ENCODE results near the gene DCTPP1. TPM values are rescaled to one million over a fixed set of nuclear protein-coding genes. Genes with fewer than 3 reads are reported as not detected.

The DCTPP1 gene
- total and polyA plus RNA-seq, 2 experiments from 2014 or later, result 43.0 to 85.2 TPM

- no peaks in the 10 kb centered on the region for H3K4me1 ChIP-seq (ENCODE audit: low read depth)
- no peak overlapping the region for H3K4me3 ChIP-seq
- DNase-seq (ENCODE audit: low read depth in 1 of 2, low spot score in 1 of 2), result no peak
- peaks cover 3% of the 10 kb centered on the region for H3K36me3 ChIP-seq
- H3K27me3 ChIP-seq, result no peaks in the 10 kb centered on the region
- H3K9me3 ChIP-seq (ENCODE audit: low read depth), result no peaks in the 10 kb centered on the region
- TF ChIP-seq CTCF (IDR thresholded peaks at IDR 0.05; ENCODE audit: low read depth, low read length), result no peak
- no peak overlapping the region for H3K27ac ChIP-seq
These were observed 16.6 kb downstream of the DCTPP1 start for GRCh38 chr16:30413112-30413806.

GRCh38 chr16:30409125-30410060 is 20.4 kb downstream of the DCTPP1 start:
- DNase-seq (ENCODE audit: low read depth in 1 of 2, low spot score in 1 of 2), result peak; percentile 91 to 93
- peak overlapping the region; percentile 13 for H3K27ac ChIP-seq
- H3K27me3 ChIP-seq, result no peaks in the 10 kb centered on the region
- H3K4me3 ChIP-seq, result no peak overlapping the region
- no peaks in the 10 kb centered on the region for H3K9me3 ChIP-seq (ENCODE audit: low read depth)
- H3K4me1 ChIP-seq (ENCODE audit: low read depth), result no peaks in the 10 kb centered on the region
- peaks cover 3% of the 10 kb centered on the region for H3K36me3 ChIP-seq
- peak; percentile 98 for TF ChIP-seq CTCF (IDR thresholded peaks at IDR 0.05; ENCODE audit: low read depth, low read length)

GRCh38 chr16:30407804-30408534 is 21.9 kb downstream of the DCTPP1 start:
- no peak for TF ChIP-seq CTCF (IDR thresholded peaks at IDR 0.05; ENCODE audit: low read depth, low read length)
- DNase-seq (ENCODE audit: low read depth in 1 of 2, low spot score in 1 of 2), result no peak
- peak overlapping the region; percentile 66 for H3K27ac ChIP-seq

GRCh38 chr16:30407102-30407803 is 22.6 kb downstream of the DCTPP1 start, which contains the start of gene ZNF771:
ZNF771 (plus strand) TSS chr16:30407606; CDS start chr16:30408054, 448 bp downstream.
- H3K36me3 ChIP-seq, result no peaks in the 10 kb centered on the region
- H3K4me3 ChIP-seq, result peak within 1 kb of the TSS; percentile 46
- no peaks in the 10 kb centered on the region for H3K9me3 ChIP-seq (ENCODE audit: low read depth)
- TF ChIP-seq CTCF (IDR thresholded peaks at IDR 0.05; ENCODE audit: low read depth, low read length), result no peak
- DNase-seq (ENCODE audit: low read depth in 1 of 2, low spot score in 1 of 2), result peak; percentile 92
- no peaks in the 10 kb centered on the region for H3K27me3 ChIP-seq
- H3K27ac ChIP-seq, result peak within 1 kb of the TSS; percentile 66
- H3K4me1 ChIP-seq (ENCODE audit: low read depth), result no peaks in the 10 kb centered on the region

More at GRCh38 chr16:30407804-30408534, 21.9 kb downstream of the DCTPP1 start:
- no peaks in the 10 kb centered on the region for H3K9me3 ChIP-seq (ENCODE audit: low read depth)
- H3K4me3 ChIP-seq, result peak overlapping the region; percentile 46
- H3K27me3 ChIP-seq, result no peaks in the 10 kb centered on the region
- no peaks in the 10 kb centered on the region for H3K4me1 ChIP-seq (ENCODE audit: low read depth)
- H3K36me3 ChIP-seq, result peaks cover 3% of the 10 kb centered on the region

- no peak overlapping the region for H3K27ac ChIP-seq
- no peaks in the 10 kb centered on the region for H3K36me3 ChIP-seq
- no peaks in the 10 kb centered on the region for H3K27me3 ChIP-seq
- peak overlapping the region; percentile 46 for H3K4me3 ChIP-seq
- TF ChIP-seq CTCF (IDR thresholded peaks at IDR 0.05; ENCODE audit: low read depth, low read length), result no peak
- DNase-seq (ENCODE audit: low read depth in 1 of 2, low spot score in 1 of 2), result no peak
- no peaks in the 10 kb centered on the region for H3K4me1 ChIP-seq (ENCODE audit: low read depth)
- H3K9me3 ChIP-seq (ENCODE audit: low read depth), result no peaks in the 10 kb centered on the region
These were observed 23.1 kb downstream of the DCTPP1 start for GRCh38 chr16:30406795-30407101.

Data from cardiac muscle cell (in vitro differentiated cells and primary cell).